ENCODE data around the gene CCL14.

GRCh38 chr17:35949401-35949800 is 37.1 kb downstream of the CCL14 start:
- no peak for TF ChIP-seq POLR2A (IDR thresholded peaks at IDR 0.05)
- no peak for TF ChIP-seq CTCF (IDR thresholded peaks at IDR 0.05)
